Inflammatory macrophage treated with lipopolysaccharide for 1 hour (primary cell): Measurements from ENCODE around the gene INTS2.

Experiments used
- DNase-seq, 2 donors: peaks; one replicate each; pipeline ENCODE4 v3.0.0-alpha.2; 2020 to 2022

Gene INTS2

DNA sequence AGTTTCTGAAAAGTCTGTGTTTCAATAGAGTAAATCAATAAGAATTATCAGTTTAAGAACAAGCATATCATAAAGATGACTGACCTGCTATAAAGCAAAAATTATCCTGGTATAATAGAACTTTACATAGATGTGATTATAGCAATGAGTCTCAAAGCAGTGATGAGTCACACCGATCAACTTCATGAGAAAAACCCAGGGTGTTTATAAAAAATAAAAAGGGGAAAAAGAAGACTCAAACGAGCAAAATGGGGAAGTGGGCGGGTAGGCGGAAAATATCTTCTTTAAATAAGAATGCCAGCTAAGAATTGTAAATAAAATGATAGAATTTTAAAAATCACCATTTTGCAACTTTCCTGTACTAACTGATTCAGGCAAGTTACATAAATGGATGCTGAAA, 111.2 kb downstream of the INTS2 start:
- peak; percentile 77 to 87 for DNase-seq

DNA sequence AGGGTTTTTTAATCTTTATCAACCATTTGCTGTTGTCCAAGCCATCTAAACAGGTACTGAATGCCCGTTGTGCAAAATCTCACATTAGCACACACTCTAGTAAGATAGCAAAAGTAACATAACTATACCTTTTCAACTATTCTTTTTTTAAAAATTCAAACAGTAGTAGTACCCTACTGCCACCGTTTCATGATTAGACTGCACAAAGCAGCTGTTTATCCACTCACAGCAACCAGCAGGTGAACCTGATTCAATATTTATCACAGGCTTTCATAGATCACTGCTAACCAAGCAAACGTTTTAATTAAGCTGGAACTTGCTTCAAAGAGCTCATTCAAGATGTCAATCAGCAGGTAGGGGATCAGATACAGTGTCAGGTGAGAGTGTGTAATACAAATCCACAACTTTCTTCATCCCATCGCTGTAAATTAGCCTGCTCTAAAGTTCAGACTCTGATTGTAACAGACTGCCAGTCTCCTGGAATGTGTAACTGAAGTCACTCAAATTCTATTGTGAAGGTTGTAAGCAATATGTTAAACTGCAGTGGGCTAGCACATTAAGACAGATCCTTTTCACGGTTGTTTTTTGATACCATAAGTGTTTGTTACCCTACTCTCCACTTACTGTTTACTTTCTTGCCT, 111.8 kb downstream of the INTS2 start:
- DNase-seq, result no peak
